NCI-H345 (cell line): ENCODE data around the gene NET1.
A peak's percentile ranks its signal among the peaks of the same experiment; 100 is the strongest.
"Not testable (repeated sequence)": the region's sequence is repeated elsewhere in the genome, so short reads cannot be mapped to it uniquely, and the experiment has no call there.

Source experiments
- DNase-seq: peaks from one replicate; lab custom pipeline; 2025; lab: John Stamatoyannopoulos, UW

Gene NET1

GRCh38 chr10:5396556-5397300 is 15.6 kb upstream of the NET1 start:
- DNase-seq: no peak

GRCh38 chr10:5399332-5399731 is 13.0 kb upstream of the NET1 start:
- DNase-seq: no peak

- peak; percentile 92 for DNase-seq
Observed at GRCh38 chr10:5400468-5401240, 11.7 kb upstream of the NET1 start.

GRCh38 chr10:5402798-5403197 is 9.6 kb upstream of the NET1 start:
- DNase-seq: no peak

GRCh38 chr10:5404208-5405041 is 7.9 kb upstream of the NET1 start, which contains the start of gene TUBAL3:
Gene TUBAL3, minus strand, starts transcription at chr10:5404828. Its CDS starts 36 bp downstream, at chr10:5404792.
- no peak for DNase-seq

- no peak for DNase-seq
Observed at GRCh38 chr10:5406918-5407317, 5.4 kb upstream of the NET1 start.

- not testable (repeated sequence) for DNase-seq
Observed at GRCh38 chr10:5410787-5411186, 1.6 kb upstream of the NET1 start.

GRCh38 chr10:5411941-5412276 is 448 bp upstream of the NET1 start:
- no peak for DNase-seq

- no peak for DNase-seq
Observed at GRCh38 chr10:5413012-5413938, 918 bp downstream of the NET1 start.

GRCh38 chr10:5416981-5417380 is 4.6 kb downstream of the NET1 start:
- DNase-seq: no peak

- no peak for DNase-seq
Observed at GRCh38 chr10:5418584-5418983, 6.2 kb downstream of the NET1 start.

- no peak for DNase-seq
Observed at GRCh38 chr10:5419466-5420094, 7.2 kb downstream of the NET1 start.

GRCh38 chr10:5423771-5424170 is 11.4 kb downstream of the NET1 start:
- no peak for DNase-seq

GRCh38 chr10:5424751-5425150 is 12.4 kb downstream of the NET1 start:
- no peak for DNase-seq

GRCh38 chr10:5428133-5428532 is 15.8 kb downstream of the NET1 start:
- no peak for DNase-seq

- DNase-seq: no peak
Observed at GRCh38 chr10:5433182-5433581, 20.8 kb downstream of the NET1 start.

GRCh38 chr10:5434017-5434753 is 21.8 kb downstream of the NET1 start:
- DNase-seq: peak; percentile 23

- no peak for DNase-seq
Observed at GRCh38 chr10:5435328-5435727, 23.0 kb downstream of the NET1 start.

- DNase-seq: no peak
Observed at GRCh38 chr10:5440206-5440605, 27.8 kb downstream of the NET1 start.

- no peak for DNase-seq
Observed at GRCh38 chr10:5441106-5441505, 28.7 kb downstream of the NET1 start.
